ENCODE measurements around the gene SLC12A8.

The SLC12A8 gene

DNA sequence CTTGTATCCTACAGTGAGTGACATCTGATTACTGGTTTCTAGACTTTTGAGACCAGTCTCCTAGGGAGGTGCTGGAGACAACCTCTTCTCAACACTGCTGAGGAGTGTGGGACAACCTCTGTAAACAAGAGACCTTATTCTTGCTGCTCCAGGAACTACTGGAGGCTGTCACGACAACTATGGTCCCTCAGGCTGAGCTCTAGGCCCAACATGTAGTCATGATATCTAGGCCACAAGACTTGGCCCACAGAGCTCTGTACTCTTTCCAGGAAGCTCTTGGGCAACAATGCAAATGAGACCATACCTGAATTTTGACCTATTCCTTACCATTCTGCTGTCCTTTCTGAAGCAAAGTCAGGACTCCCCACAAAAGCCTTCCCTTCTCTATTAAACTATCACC, 132.5 kb downstream of the SLC12A8 start:
- no peak for DNase-seq (ENCODE audit: low spot score)
- no peak for TF ChIP-seq CTCF (IDR thresholded peaks at IDR 0.05; ENCODE audit: extremely low read depth, missing control alignments)

GRCh38 chr3:125079675-125080045, 132.9 kb downstream of the SLC12A8 start:
- TF ChIP-seq CTCF (IDR thresholded peaks at IDR 0.05; ENCODE audit: extremely low read depth, missing control alignments) = no peak
- no peak for DNase-seq (ENCODE audit: low spot score)

GRCh38 chr3:125078951-125079674, 133.4 kb downstream of the SLC12A8 start:
- TF ChIP-seq CTCF (IDR thresholded peaks at IDR 0.05; ENCODE audit: extremely low read depth, missing control alignments) = no peak
- DNase-seq (ENCODE audit: low spot score) = no peak

- no peak for TF ChIP-seq CTCF (IDR thresholded peaks at IDR 0.05; ENCODE audit: extremely low read depth, missing control alignments)
- DNase-seq (ENCODE audit: low spot score) = no peak
Observed at GRCh38 chr3:125077864-125078263, 134.7 kb downstream of the SLC12A8 start.

DNA sequence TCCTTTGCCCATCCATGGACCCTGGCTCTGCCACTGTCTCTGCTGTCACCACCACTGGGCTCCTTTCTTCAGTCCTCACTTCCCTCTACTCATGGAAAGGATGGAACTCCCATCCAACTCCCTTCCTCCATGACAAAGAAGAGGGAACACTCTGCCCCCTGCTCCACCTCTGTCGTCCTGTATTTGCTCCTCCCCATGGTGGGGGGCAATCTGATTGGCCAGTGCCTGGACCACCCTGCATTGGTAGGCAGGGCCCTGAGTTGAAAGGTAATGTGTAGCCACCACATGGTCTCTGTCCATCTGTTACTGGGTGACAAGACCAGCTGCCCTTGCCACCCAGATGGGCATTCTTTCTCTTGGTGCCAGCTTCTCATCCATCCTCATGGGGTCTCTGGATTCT, 136.1 kb downstream of the SLC12A8 start:
- no peak for TF ChIP-seq CTCF (IDR thresholded peaks at IDR 0.05; ENCODE audit: extremely low read depth, missing control alignments)
- no peak for DNase-seq (ENCODE audit: low spot score)

GRCh38 chr3:125075738-125076137, 136.8 kb downstream of the SLC12A8 start:
- no peak for TF ChIP-seq CTCF (IDR thresholded peaks at IDR 0.05; ENCODE audit: extremely low read depth, missing control alignments)
- DNase-seq (ENCODE audit: low spot score) = no peak

- TF ChIP-seq CTCF (IDR thresholded peaks at IDR 0.05; ENCODE audit: extremely low read depth, missing control alignments) = no peak
- no peak for DNase-seq (ENCODE audit: low spot score)
Observed at GRCh38 chr3:125073390-125073905, 139.1 kb downstream of the SLC12A8 start.

All from GM20000 (cell line).